GM19043 (cell line): ENCODE data around the gene FOXO6.

Experiments
- ATAC-seq: cut with Tn5 transposase; IDR thresholded peaks from one replicate; pipeline ENCODE4 v1.9.1; 2021; ENCODE audit warnings: low read depth; ENCODE audit not compliant: unreplicated experiment

The FOXO6 gene

GRCh38 chr1:41380979-41381691, 19.9 kb downstream of the FOXO6 start:
- ATAC-seq = no peak

GRCh38 chr1:41381692-41382479, 20.7 kb downstream of the FOXO6 start:
- ATAC-seq = no peak

- no peak for ATAC-seq
Observed at GRCh38 chr1:41382480-41383090, 21.4 kb downstream of the FOXO6 start.

- no peak for ATAC-seq
Observed at GRCh38 chr1:41383094-41383852, 22.0 kb downstream of the FOXO6 start.

- ATAC-seq = no peak
Observed at GRCh38 chr1:41384579-41384978, 23.3 kb downstream of the FOXO6 start.

- no peak for ATAC-seq
Observed at GRCh38 chr1:41385398-41386195, 24.4 kb downstream of the FOXO6 start.

- no peak for ATAC-seq
Observed at GRCh38 chr1:41386196-41386663, 25.0 kb downstream of the FOXO6 start.

- no peak for ATAC-seq
Observed at GRCh38 chr1:41387667-41388091, 26.4 kb downstream of the FOXO6 start.

GRCh38 chr1:41388510-41388909, 27.3 kb downstream of the FOXO6 start:
- ATAC-seq = no peak

GRCh38 chr1:41389009-41389408, 27.8 kb downstream of the FOXO6 start:
- ATAC-seq = no peak

- no peak for ATAC-seq
Observed at GRCh38 chr1:41390166-41390565, 28.9 kb downstream of the FOXO6 start.

GRCh38 chr1:41390573-41390972, 29.3 kb downstream of the FOXO6 start:
- no peak for ATAC-seq

GRCh38 chr1:41391834-41392527, 30.7 kb downstream of the FOXO6 start:
- ATAC-seq = no peak

GRCh38 chr1:41392528-41392924, 31.3 kb downstream of the FOXO6 start:
- ATAC-seq = no peak

- ATAC-seq = no peak
Observed at GRCh38 chr1:41393716-41394368, 32.6 kb downstream of the FOXO6 start.

GRCh38 chr1:41394369-41394744, 33.1 kb downstream of the FOXO6 start:
- no peak for ATAC-seq

- no peak for ATAC-seq
Observed at GRCh38 chr1:41394959-41395956, 34.0 kb downstream of the FOXO6 start.

GRCh38 chr1:41396084-41396483, 34.9 kb downstream of the FOXO6 start:
- ATAC-seq = no peak
